Occipital lobe (tissue), 2 donors: ENCODE results near the gene MOCOS. TPM values are rescaled to one million over a fixed set of nuclear protein-coding genes. Genes with fewer than 3 reads are reported as not detected.
"Not testable (repeated sequence)": the region's sequence is repeated elsewhere in the genome, so short reads cannot be mapped to it uniquely, and the experiment has no call there.

Source experiments
- DNase-seq: peaks from one replicate; lab custom pipeline; 2025; lab: John Stamatoyannopoulos, UW
- total RNA-seq: library from RNA; depleted of rRNA; stranded (reverse); fragments of >200 nt; gene quantifications from one replicate; pipeline ENCODE4 v1.2.3, GENCODE V29; 2014

Gene MOCOS
- total RNA-seq, 1 donor from 2014 or later = 0.16 TPM

GRCh38 chr18:36199691-36200295 is 12.5 kb downstream of the MOCOS start:
- DNase-seq = no peak

GRCh38 chr18:36200354-36200771 is 13.1 kb downstream of the MOCOS start:
- DNase-seq = no peak

- no peak for DNase-seq
These were observed 14.5 kb downstream of the MOCOS start for GRCh38 chr18:36201765-36202164.

GRCh38 chr18:36203360-36203895 is 16.1 kb downstream of the MOCOS start:
- DNase-seq = no peak

- DNase-seq = no peak
These were observed 17.9 kb downstream of the MOCOS start for GRCh38 chr18:36205166-36205565.

GRCh38 chr18:36207303-36207702 is 20.0 kb downstream of the MOCOS start:
- no peak for DNase-seq

GRCh38 chr18:36207969-36208368 is 20.7 kb downstream of the MOCOS start:
- DNase-seq = not testable (repeated sequence)

- DNase-seq = no peak
These were observed 24.3 kb downstream of the MOCOS start for GRCh38 chr18:36211612-36212065.

- no peak for DNase-seq
These were observed 25.2 kb downstream of the MOCOS start for GRCh38 chr18:36212301-36213171.

GRCh38 chr18:36214811-36215210 is 27.5 kb downstream of the MOCOS start:
- no peak for DNase-seq

GRCh38 chr18:36215577-36215976 is 28.3 kb downstream of the MOCOS start:
- DNase-seq = no peak

GRCh38 chr18:36217348-36217747 is 30.1 kb downstream of the MOCOS start:
- no peak for DNase-seq

- no peak for DNase-seq
These were observed 41.9 kb downstream of the MOCOS start for GRCh38 chr18:36229188-36229587.

GRCh38 chr18:36240510-36240909 is 53.2 kb downstream of the MOCOS start:
- not testable (repeated sequence) for DNase-seq

GRCh38 chr18:36241831-36242230 is 54.5 kb downstream of the MOCOS start:
- DNase-seq = no peak

- DNase-seq = no peak
These were observed 59.7 kb downstream of the MOCOS start for GRCh38 chr18:36247036-36247435.

GRCh38 chr18:36249392-36249791 is 62.1 kb downstream of the MOCOS start:
- DNase-seq = no peak

GRCh38 chr18:36250827-36251226 is 63.5 kb downstream of the MOCOS start:
- DNase-seq = no peak

GRCh38 chr18:36255072-36255698 is 67.9 kb downstream of the MOCOS start:
- no peak for DNase-seq

- no peak for DNase-seq
These were observed 68.8 kb downstream of the MOCOS start for GRCh38 chr18:36256094-36256493.

GRCh38 chr18:36262971-36263370 is 75.7 kb downstream of the MOCOS start:
- DNase-seq = no peak

GRCh38 chr18:36264283-36264682 is 77.0 kb downstream of the MOCOS start:
- DNase-seq = no peak
